Mononuclear cell (primary cell): ENCODE measurements around the gene CTNND2. TPM values are rescaled to one million over a fixed set of nuclear protein-coding genes. Genes with fewer than 3 reads are reported as not detected.

ENCODE experiments used
- H3K27me3 ChIP-seq: 2 replicates; pipeline ENCODE4 v1.6.0; 2011; ENCODE audit warnings: low read length, control low read depth; ENCODE audit not compliant: insufficient read depth
- H3K4me1 ChIP-seq: 2 replicates; pipeline ENCODE4 v1.5.1; 2011; ENCODE audit warnings: mild to moderate bottlenecking, low read length, control low read depth; ENCODE audit not compliant: insufficient read depth
- H3K4me3 ChIP-seq: 2 replicates; pipeline ENCODE4 v1.5.1; 2011; ENCODE audit warnings: mild to moderate bottlenecking, low read length, moderate library complexity
- H3K9me3 ChIP-seq: 2 replicates; pipeline ENCODE4 v1.5.1; 2011; ENCODE audit warnings: low read depth, mild to moderate bottlenecking, control low read depth, low read length
- total RNA-seq: library from RNA; depleted of rRNA; stranded (reverse); fragments of >200 nt; gene quantifications from one replicate; pipeline ENCODE4 v1.2.3, GENCODE V29; 2012

CTNND2 gene
- total RNA-seq, 1 donor: not detected

DNA sequence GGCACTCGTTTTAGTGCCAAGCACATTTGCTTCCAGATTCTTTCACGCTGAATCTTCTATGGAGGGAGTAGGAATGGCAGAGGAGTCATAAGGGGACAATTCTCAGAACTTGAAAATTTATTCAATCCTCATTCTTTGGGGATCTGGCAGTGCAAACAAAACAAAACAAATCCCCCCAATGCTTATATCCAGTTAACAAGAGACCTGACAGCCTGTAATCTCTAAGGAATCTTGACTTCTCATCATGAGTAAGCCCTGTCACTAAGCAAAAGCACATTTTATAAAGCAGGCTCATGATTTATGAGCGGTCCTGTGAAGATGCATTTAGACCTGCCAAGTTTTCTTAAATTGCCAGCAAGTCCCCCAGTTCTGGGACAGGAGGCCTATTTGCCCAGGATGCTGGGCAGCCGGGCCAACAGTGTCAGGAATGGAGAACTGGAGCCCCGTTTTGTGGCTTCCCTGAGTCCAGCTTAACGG, 513.9 kb downstream of the CTNND2 start:
- Histone ChIP-seq H3K27me3 (peaks cover 30% of the 10 kb centered on the region), H3K9me3 (no peaks in the 10 kb centered on the region), H3K4me3 (no peak overlapping the region), H3K4me1 (no peaks in the 10 kb centered on the region)

DNA sequence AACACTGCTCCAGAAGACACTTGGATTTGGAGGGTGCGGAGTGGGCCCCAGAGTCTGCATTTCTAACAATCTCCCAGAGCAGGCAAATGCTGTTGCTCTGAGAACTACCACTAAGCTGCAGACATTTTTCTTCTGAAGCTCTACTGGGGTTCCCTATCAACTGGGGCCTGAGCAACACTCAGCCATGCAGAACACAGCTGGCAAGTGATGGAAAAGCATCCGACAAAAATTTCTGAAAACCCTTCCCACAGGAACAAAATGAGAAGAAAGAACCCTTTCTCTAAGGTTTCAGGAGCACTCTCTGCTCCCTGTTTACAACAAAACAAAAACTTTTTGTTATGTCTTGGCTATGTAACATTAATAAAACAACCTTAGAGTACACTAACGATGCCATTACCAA, 516.9 kb downstream of the CTNND2 start:
- Histone ChIP-seq H3K27me3 (peaks cover 54% of the 10 kb centered on the region), H3K9me3 (no peaks in the 10 kb centered on the region), H3K4me3 (no peak overlapping the region), H3K4me1 (no peaks in the 10 kb centered on the region)

DNA sequence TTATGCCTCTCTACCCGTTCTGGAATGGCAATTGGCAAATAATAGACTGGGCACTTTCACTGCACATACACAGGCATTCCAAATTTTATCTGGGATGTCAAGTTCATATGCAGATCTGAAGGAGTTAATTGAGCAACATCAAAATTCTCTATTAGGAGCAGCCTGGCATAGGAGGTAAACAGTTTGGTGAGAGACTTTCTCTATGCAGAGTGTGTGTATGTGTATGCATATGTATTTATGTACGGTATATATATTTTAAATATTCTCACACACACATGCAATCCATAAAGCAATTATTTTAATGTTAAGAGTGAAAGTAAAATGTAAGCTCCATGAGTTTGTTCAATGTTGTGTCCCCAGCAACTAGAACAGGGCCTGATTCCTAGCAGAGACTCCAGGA, 517.8 kb downstream of the CTNND2 start:
- Histone ChIP-seq H3K4me1 (no peaks in the 10 kb centered on the region), H3K9me3 (no peaks in the 10 kb centered on the region), H3K4me3 (no peak overlapping the region), H3K27me3 (peaks cover 54% of the 10 kb centered on the region)

DNA sequence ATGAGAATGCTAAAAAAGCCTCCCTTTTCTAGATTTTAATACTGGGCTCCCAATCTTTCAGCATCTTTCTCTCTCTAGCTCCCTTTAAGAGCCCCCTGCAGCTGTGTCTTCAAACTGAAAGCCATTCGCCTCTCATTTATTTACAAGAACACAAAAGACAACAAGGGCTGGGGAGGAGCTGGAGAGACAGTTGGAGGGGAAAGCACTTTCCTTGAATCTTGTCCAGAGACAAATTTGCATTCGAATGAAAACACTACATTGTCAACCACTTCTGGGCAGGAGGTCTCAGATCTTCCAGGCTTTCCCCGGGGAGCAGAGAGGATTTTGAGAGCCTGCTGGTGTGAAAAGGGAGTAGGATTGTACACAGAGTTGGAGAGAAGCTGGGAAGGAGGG, 518.3 kb downstream of the CTNND2 start:
- no peak overlapping the region for H3K4me3 ChIP-seq
- no peaks in the 10 kb centered on the region for H3K4me1 ChIP-seq
- peaks cover 56% of the 10 kb centered on the region for H3K27me3 ChIP-seq
- no peaks in the 10 kb centered on the region for H3K9me3 ChIP-seq

DNA sequence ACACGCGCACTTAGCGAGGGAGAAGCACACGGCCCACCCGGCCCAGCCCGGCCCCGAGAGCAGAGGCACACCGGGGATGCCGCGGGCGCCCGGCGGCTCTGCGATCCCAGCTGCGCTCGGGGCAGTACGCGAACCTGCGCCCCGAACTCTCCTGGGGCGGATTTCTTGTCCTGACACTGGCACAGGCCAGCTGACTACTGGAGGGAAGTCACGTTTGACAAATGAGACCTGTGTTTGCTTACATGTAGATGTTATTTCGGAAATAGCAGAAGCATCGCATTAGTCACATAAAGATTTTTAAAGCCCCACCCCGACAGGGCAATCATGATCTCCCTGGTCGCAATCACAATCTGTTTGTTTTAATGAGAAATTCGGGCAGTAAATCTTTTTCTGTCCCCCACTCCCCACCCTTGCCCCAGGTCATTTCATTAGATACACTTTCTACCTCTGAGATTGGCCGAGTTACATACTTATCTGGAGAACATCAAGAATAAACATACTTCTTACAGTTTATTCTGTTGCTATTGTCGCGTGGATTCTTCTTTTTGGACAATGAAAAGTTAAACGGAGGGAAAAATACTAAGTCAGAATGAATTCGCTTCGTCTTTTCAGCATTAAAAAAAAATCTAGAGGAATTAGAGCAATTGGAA, 518.9 kb downstream of the CTNND2 start:
- Histone ChIP-seq H3K9me3 (no peaks in the 10 kb centered on the region), H3K4me1 (no peaks in the 10 kb centered on the region), H3K4me3 (no peak overlapping the region), H3K27me3 (peaks cover 59% of the 10 kb centered on the region)

DNA sequence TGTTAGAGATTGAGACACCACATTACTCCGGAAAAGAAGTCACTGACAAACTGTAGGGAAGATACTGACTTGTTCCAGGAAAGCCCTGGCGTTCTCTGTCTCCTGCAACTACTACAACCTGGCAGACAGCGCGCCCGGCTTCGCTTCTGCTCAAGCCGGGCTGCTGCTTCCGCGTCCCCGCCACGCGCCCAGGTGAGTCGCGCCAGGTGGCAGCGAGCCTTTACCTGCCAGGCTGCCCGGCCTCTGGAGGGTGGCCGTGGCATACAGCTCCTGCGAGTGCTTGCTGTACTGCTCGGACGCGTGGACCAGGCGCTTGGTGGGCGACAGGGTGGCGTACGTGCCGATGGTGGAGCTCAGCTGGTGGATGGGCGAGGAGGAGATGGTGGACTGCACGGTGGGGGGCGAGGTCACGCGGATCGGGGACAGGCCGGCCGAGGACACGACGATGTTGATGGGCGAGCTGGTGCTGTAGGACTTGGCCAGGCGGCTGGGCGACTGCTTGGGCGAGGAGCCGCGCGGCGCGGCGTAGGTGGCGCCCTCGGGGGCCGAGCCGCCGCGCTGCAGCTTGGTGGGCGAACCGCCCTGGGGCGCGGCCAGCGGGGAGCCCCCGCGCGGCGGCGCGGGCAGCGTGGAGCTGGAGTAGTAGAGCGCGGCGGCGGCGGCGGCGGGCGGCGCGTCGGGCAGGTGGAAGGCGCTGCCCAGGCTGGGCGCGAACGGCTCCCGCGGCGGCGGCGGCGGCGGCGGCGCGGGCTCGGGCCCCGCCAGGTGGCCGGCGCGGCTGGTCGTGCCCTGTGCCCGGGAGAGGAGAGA, 519.6 kb downstream of the CTNND2 start:
- Histone ChIP-seq H3K27me3 (peaks cover 59% of the 10 kb centered on the region), H3K4me3 (no peak overlapping the region), H3K4me1 (no peaks in the 10 kb centered on the region), H3K9me3 (no peaks in the 10 kb centered on the region)

DNA sequence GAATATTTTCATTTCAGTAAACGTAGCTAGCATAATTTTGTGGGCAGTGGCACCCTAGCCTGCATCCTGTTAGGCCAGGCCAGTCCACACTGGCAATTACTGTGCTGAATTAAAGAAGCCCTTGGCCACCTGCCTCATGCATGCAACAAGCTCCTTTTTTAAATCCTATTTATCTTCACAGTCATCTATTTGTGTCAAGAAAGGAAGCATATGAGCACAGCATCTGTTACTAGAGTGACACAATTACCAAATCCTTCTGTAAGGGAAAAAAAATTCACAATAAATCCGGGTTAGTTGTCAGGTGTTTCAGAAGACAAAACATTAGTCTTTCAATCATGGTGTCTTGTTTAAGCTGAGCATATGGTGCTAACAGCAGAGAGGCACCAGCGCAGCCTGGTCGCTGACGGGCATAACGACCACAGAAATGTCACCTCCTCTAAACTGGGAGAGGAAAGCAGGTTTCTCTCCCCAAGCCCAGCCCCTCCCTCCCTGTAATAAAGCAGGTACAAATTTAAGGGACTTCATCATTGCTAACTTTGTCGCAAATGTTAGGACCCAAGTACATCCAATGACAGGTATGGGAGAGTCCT, 520.6 kb downstream of the CTNND2 start:
- Histone ChIP-seq H3K9me3 (no peaks in the 10 kb centered on the region), H3K27me3 (peaks cover 59% of the 10 kb centered on the region), H3K4me3 (no peak overlapping the region), H3K4me1 (no peaks in the 10 kb centered on the region)

DNA sequence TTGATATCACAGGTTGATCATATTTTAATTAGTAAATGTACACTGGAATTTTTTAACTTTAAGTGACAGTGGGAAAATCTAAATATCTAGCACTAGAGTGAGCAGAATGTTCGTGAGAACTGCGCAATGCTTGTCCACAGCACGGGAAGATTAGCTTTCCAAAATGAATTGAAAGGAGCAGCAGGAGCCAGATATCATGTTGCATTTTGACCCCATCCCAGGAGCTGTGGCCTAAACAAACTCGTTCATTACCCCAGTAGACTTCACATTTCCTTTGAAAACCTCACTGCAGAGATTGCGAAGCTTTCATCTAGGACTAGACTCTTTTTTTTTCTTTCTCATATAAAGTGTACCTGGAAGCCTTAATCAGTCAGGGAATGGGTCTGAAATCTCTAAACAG, 525.8 kb downstream of the CTNND2 start:
- Histone ChIP-seq H3K27me3 (peaks cover 14% of the 10 kb centered on the region), H3K4me1 (no peaks in the 10 kb centered on the region), H3K9me3 (no peaks in the 10 kb centered on the region), H3K4me3 (no peak overlapping the region)

DNA sequence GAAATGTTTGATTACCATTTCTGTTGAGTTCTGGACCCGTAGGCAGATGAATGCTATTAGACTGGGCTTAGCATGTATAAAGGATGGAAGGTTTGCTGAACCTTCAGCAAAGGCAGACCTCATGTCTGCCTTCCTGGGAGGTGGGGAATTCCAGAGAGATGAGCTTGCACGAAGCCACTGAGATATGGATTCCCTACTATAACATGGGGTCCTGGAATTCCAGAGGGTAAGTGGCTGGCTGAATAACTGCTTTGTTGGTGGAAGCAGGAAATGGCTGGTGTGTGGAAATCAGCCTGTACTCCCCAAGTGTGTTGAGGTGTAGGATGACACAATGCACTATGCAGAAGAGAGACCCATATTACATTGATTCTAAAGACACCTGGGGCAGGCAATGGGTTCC, 526.4 kb downstream of the CTNND2 start:
- Histone ChIP-seq H3K4me1 (no peaks in the 10 kb centered on the region), H3K9me3 (no peaks in the 10 kb centered on the region), H3K27me3 (peaks cover 9% of the 10 kb centered on the region), H3K4me3 (no peak overlapping the region)

DNA sequence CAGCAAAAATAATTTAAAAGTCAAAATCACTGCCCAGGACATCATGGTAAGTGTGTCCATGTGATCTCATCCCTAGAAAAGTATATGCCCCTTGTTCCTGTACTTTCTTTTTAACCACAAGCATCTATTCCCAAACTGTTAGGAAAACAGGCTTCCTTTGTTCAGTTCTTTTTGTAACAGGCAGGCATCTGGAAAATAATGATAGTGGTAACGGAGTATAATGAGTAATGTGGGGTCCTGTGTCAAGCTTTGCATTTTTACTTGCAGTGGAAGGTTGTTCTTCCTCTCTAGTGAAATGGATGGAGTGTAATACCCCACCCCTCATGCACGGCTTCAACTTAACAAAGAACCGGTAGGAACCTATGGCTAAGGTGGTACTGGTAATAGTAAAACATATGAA, 532.1 kb downstream of the CTNND2 start:
- no peak overlapping the region for H3K4me3 ChIP-seq
- no peaks in the 10 kb centered on the region for H3K4me1 ChIP-seq
- no peaks in the 10 kb centered on the region for H3K27me3 ChIP-seq
- no peaks in the 10 kb centered on the region for H3K9me3 ChIP-seq

DNA sequence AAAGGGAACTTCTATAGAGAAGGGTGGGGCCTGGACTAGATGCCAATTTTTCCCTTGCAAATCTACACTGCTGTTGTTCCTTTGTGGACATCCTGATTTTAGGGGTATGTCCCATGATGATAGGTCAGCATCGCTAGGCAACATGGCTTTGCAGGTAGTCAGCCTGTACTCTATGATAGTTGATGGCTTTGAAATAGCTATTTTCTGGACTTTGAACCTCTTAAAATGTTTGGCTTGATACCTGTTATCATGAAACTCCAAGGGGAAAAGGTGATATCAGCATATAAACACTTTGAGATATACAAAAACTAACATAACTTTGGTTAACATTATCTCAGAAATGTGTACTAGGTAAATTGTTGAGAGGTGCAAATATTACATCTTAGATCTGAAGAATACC, 533.2 kb downstream of the CTNND2 start:
- H3K27me3 ChIP-seq: no peaks in the 10 kb centered on the region
- no peaks in the 10 kb centered on the region for H3K9me3 ChIP-seq
- H3K4me3 ChIP-seq: no peak overlapping the region
- no peaks in the 10 kb centered on the region for H3K4me1 ChIP-seq

DNA sequence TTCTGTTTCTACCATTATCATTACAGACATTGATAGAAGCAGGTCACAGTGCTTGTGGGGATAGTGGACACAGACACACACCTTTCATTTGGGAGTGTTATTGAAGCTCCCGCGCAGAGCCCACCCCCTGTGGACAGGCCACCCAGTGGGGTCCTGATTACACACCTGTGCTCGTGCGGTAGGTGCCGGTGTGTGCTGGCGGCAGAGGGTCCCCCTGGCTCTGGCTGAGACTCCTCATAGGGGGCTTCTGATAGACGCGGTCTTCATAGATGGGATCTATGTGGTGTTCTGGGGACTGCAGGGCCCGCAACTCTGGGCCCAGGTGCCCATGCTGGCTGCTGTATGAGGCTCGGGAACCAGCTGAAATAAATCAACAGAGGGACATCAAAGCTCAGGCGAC, 539.7 kb downstream of the CTNND2 start:
- no peaks in the 10 kb centered on the region for H3K4me1 ChIP-seq
- H3K27me3 ChIP-seq: no peaks in the 10 kb centered on the region
- no peak overlapping the region for H3K4me3 ChIP-seq
- no peaks in the 10 kb centered on the region for H3K9me3 ChIP-seq

DNA sequence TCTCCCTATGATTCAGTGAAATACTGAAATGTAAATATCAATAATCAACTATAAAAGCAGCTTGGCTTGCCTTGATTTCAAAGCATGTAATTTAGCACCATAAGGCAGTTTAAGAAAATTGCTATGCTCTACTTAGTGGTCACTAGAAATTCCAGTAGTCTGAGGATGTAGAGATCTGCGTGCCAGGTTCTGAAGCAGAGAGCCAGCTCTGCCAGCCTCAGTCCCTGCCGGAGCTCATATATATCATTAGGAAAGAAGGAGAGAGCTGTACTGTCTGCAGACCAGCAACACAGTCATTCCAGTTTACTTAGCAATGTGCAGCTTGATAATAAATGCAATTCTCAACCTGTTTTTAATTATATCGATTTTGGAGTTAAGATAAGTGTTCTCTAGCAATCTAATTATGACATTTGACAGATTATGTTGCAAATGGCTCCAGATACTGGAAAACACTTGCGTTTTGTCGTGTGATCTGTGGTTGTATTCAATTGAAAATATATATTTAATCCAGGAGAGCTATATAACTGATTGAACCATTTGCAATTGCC, 540.5 kb downstream of the CTNND2 start:
- Histone ChIP-seq H3K4me1 (no peaks in the 10 kb centered on the region), H3K4me3 (no peak overlapping the region), H3K27me3 (no peaks in the 10 kb centered on the region), H3K9me3 (no peaks in the 10 kb centered on the region)

DNA sequence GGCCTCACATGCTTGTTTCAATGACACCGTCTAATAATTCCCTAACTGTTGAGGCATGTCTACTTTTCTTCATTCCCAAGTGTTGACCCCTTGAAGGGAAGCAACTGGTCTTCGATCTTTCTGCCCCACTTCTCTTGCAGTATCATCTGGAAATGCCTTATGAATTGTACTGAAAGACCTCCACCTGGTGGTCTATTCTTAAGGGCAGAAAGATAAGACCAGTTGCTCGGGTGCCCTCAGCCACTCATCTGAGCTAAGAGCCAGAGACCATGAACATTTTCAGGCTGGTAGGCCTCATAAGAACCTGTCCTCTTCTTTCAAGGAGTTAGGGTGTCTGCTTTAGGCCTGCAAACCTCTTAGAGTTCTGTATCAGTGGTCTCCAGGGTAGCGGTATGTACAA, 542.5 kb downstream of the CTNND2 start:
- no peaks in the 10 kb centered on the region for H3K9me3 ChIP-seq
- H3K4me1 ChIP-seq: no peaks in the 10 kb centered on the region
- no peaks in the 10 kb centered on the region for H3K27me3 ChIP-seq
- no peak overlapping the region for H3K4me3 ChIP-seq

DNA sequence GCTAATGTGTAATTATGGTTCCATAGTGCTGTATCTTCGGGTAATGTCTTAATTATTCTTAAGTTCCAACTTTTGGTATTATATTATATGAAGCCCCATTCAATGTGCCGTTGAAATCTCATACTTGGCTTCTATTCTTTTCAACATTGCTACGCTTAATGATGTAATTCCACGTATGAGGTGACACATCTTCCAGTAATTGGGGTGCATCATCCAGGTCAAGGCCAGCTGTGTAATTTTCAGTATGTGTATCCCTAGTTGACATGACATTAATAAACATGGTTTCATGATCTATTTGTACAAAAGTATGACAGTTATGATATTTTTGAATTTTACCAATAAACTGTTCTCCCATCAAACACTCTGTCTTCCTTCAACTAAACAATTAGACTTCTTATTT, 546.3 kb downstream of the CTNND2 start:
- peaks cover 8% of the 10 kb centered on the region for H3K9me3 ChIP-seq
- no peaks in the 10 kb centered on the region for H3K27me3 ChIP-seq
- no peaks in the 10 kb centered on the region for H3K4me1 ChIP-seq
- no peak overlapping the region for H3K4me3 ChIP-seq
